Smooth muscle cell of trachea (primary cell): ENCODE results near the gene LRP3. TPM values are rescaled to one million over a fixed set of nuclear protein-coding genes. Genes with fewer than 3 reads are reported as not detected.

Experiments
- total RNA-seq: library from RNA; depleted of rRNA; stranded (reverse); fragments of >200 nt; gene quantifications from 2 replicates; pipeline ENCODE4 v1.2.1, GENCODE V29; 2014

Gene LRP3, protein sequence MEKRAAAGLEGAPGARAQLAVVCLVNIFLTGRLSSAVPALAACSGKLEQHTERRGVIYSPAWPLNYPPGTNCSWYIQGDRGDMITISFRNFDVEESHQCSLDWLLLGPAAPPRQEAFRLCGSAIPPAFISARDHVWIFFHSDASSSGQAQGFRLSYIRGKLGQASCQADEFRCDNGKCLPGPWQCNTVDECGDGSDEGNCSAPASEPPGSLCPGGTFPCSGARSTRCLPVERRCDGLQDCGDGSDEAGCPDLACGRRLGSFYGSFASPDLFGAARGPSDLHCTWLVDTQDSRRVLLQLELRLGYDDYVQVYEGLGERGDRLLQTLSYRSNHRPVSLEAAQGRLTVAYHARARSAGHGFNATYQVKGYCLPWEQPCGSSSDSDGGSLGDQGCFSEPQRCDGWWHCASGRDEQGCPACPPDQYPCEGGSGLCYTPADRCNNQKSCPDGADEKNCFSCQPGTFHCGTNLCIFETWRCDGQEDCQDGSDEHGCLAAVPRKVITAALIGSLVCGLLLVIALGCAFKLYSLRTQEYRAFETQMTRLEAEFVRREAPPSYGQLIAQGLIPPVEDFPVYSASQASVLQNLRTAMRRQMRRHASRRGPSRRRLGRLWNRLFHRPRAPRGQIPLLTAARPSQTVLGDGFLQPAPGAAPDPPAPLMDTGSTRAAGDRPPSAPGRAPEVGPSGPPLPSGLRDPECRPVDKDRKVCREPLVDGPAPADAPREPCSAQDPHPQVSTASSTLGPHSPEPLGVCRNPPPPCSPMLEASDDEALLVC
- total RNA-seq, result 36.2 and 60.9 TPM in 2 replicates

GRCh38 chr19:33193865-33194362, at the start of gene LRP3:
TSS of gene LRP3 (plus strand) at chr19:33194330. CDS start at chr19:33194786, 456 bp downstream.

DNA sequence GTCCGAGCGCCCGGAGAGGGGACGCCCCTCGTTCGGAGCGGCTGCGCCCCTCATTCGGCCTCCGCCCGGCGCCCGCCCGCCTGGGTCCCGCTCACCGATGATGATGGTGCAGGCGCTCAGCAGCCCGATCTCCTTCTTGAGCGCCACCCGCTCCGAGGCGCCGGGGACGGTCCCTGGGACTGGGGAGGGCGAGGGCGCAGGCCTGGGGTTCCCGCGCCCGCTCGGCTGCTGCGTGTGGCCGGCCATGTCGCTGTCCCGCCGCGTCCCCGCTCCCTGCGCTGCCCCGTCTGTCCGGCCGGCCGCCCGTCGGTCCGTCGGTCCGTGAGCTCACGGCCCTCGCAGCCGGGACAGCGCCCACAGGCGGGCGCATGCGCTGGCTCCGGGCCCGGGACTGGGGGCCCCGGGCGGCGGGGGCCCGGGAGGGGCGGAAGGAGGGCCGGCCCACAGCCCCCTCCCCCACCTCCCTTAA, 31.4 kb downstream of the LRP3 start, which contains the start of gene SLC7A10:
Gene SLC7A10 (minus strand): TSS at position 393 of the 469 bp plus-strand sequence. CDS start 147 bp downstream, at position 246.

Other genes starting within 250 kb of the LRP3 start
- gene CEP89, start 222.4 kb upstream of the LRP3 start, total RNA-seq, result 9.9 and 17.3 TPM in 2 replicates
- 2.2 and 3.6 TPM in 2 replicates for gene FAAP24, start 222.1 kb upstream of the LRP3 start, total RNA-seq
- gene RHPN2, start 129.4 kb upstream of the LRP3 start, total RNA-seq, result 2.2 and 3.0 TPM in 2 replicates
- 7.3 and 9.2 TPM in 2 replicates for gene GPATCH1, start 113.1 kb upstream of the LRP3 start, total RNA-seq
- gene WDR88, start 62.2 kb upstream of the LRP3 start, total RNA-seq, result not detected in 2 replicates
- gene SLC7A10, start 31.5 kb downstream of the LRP3 start, total RNA-seq, result not detected in 2 replicates
- 0.15 and 0.66 TPM in 2 replicates for gene CEBPA, start 108.2 kb downstream of the LRP3 start, total RNA-seq
- 19.5 and 20.2 TPM in 2 replicates for gene CEBPG, start 179.4 kb downstream of the LRP3 start, total RNA-seq